Transverse colon (tissue), 4 donors: ENCODE measurements around the gene IFITM2. TPM values are rescaled to one million over a fixed set of nuclear protein-coding genes. Genes with fewer than 3 reads are reported as not detected.

ENCODE experiments used
- DNase-seq: peaks from one replicate; pipeline ENCODE4 v3.0.0-alpha.2; 2019
- H3K27ac ChIP-seq, 4 donors: fragments of 200-600 bp; sonication (generic); 2 replicates each; pipeline ENCODE4 v1.5.1; 2016 to 2018; ENCODE audit warnings: inconsistent platforms in 4 of 4
- H3K27me3 ChIP-seq: fragments of 200-600 bp; sonication (generic); 2 replicates; pipeline ENCODE4 v1.5.1; 2017; ENCODE audit warnings: inconsistent platforms
- H3K36me3 ChIP-seq, 4 donors: fragments of 200-600 bp; sonication (generic); 2 replicates each; pipeline ENCODE4 v1.5.1; 2017 to 2019; ENCODE audit warnings: inconsistent platforms in 4 of 4
- H3K4me1 ChIP-seq, 4 donors: fragments of 200-600 bp; sonication (generic); 2 replicates each; pipeline ENCODE4 v1.5.1; 2017 to 2020; ENCODE audit warnings: inconsistent platforms in 4 of 4
- H3K4me3 ChIP-seq, 4 donors: fragments of 200-600 bp; sonication (generic); 1 replicate in 1 of 4; 2 replicates in 3 of 4; pipeline versions ENCODE4 v1.5.1 to v1.6.1; 2017 to 2019; ENCODE audit warnings: inconsistent platforms in 4 of 4
- H3K9me3 ChIP-seq, 2 donors: fragments of 200-600 bp; sonication (generic); 2 replicates each; pipeline ENCODE4 v1.5.1; 2017 to 2019; ENCODE audit warnings: inconsistent platforms in 2 of 2
- CTCF ChIP-seq, 5 experiments: fragments of 200-600 bp in 3 of 5; fragments of 450-650 bp in 2 of 5; sonication (generic) in 3 of 5; IDR thresholded peaks; 1 replicate in 2 of 5; 2 replicates in 3 of 5; pipeline ENCODE4 v1.5.1; 2016 to 2017; ENCODE audit warnings: antibody characterized with exemption in 5 of 5, inconsistent platforms in 3 of 5, mild to moderate bottlenecking in 2 of 5, moderate library complexity in 1 of 5
- EP300 ChIP-seq: sonication (generic); formaldehyde crosslinking; IDR thresholded peaks from one replicate; pipeline ENCODE4 v1.6.1; 2017; ENCODE audit warnings: antibody characterized with exemption, low read depth
- POLR2A ChIP-seq: fragments of 450-650 bp; IDR thresholded peaks from one replicate; pipeline ENCODE4 v1.6.1; 2016; ENCODE audit warnings: antibody characterized with exemption, mild to moderate bottlenecking, moderate library complexity
- POLR2AphosphoS5 ChIP-seq, 3 donors: sonication (generic); formaldehyde crosslinking; IDR thresholded peaks; one replicate each; pipeline ENCODE4 v1.6.1; 2016; ENCODE audit warnings: antibody characterized with exemption in 3 of 3
- WGBS, 2 donors: methylation state at CpG; one replicate each; pipeline ENCODE4 v1.1.5; 2018; ENCODE audit warnings: low coverage in 1 of 2; 5-methylcytosine and 5-hydroxymethylcytosine counted together
- in situ Hi-C, 4 donors: fragments of 200-750 bp; cut with MboI; loops; one replicate each; pipeline versions ENCODE4 v1.15.0 to v1.15.1; 2017; ENCODE audit warnings: low sequenced_read_pairs in 3 of 4, low pct_ligation_motif_present in 1 of 4, low pct_unique_long_range_greater_than_20kb in 1 of 4
- intact Hi-C: fragments of 100-400 bp; cut with DNase I; formaldehyde crosslinking; loops from one replicate; pipeline ENCODE4 v1.15.1; 2023; ENCODE audit warnings: low total_unique reads
- total RNA-seq, 4 donors: library from RNA; depleted of rRNA; stranded (reverse); fragments of >200 nt; gene quantifications; one replicate each; pipeline ENCODE4 v1.1.0, GENCODE V29; 2016

IFITM2 gene
- total RNA-seq, 4 donors from 2014 or later: 19.1 to 78.6 (median 49.8) TPM

- H3K9me3 ChIP-seq: no peaks in the 10 kb centered on the region
- no peak overlapping the region for H3K27ac ChIP-seq
- intact Hi-C loops (no loop called here), in situ Hi-C loops (no loop called here)
- no peaks in the 10 kb centered on the region for H3K36me3 ChIP-seq
- H3K27me3 ChIP-seq: peaks cover 15% of the 10 kb centered on the region
- TF ChIP-seq POLR2AphosphoS5 (IDR thresholded peaks at IDR 0.05) (no peak), EP300 (no peak), POLR2A (no peak), CTCF (IDR thresholded peaks at IDR 0.05) (no peak)
- 92 to 100% methylated on average over 1 to 9 of the region's 13 CpGs for WGBS, 2 donors
- no peak overlapping the region for H3K4me3 ChIP-seq
- H3K4me1 ChIP-seq: peaks cover 0 to 19% (median 15%) of the 10 kb centered on the region in 4 donors
- DNase-seq: peak; percentile 7
These were observed 16.9 kb upstream of the IFITM2 start for GRCh38 chr11:290621-291231.

- intact Hi-C loops (no loop called here), in situ Hi-C loops (no loop called here)
- H3K27me3 ChIP-seq: peaks cover 14% of the 10 kb centered on the region
- peak; percentile 8 for DNase-seq
- H3K27ac ChIP-seq: no peak overlapping the region
- no peaks in the 10 kb centered on the region for H3K9me3 ChIP-seq
- TF ChIP-seq POLR2AphosphoS5 (IDR thresholded peaks at IDR 0.05): no peak
- no peak for TF ChIP-seq POLR2A
- no peak for TF ChIP-seq EP300
- no peak for TF ChIP-seq CTCF (IDR thresholded peaks at IDR 0.05)
- no peak overlapping the region for H3K4me3 ChIP-seq
- H3K4me1 ChIP-seq: peaks cover 0 to 19% (median 15%) of the 10 kb centered on the region in 4 donors
- H3K36me3 ChIP-seq: no peaks in the 10 kb centered on the region
- 92 to 93% methylated on average over 7 to 44 of the region's 44 CpGs for WGBS, 2 donors
These were observed 16.1 kb upstream of the IFITM2 start for GRCh38 chr11:291281-292210.

- Histone ChIP-seq H3K4me1 (peaks cover 0 to 24% (median 15%) of the 10 kb centered on the region in 4 donors), H3K27me3 (peaks cover 9% of the 10 kb centered on the region), H3K27ac (no peak overlapping the region), H3K36me3 (no peaks in the 10 kb centered on the region), H3K4me3 (no peak overlapping the region), H3K9me3 (no peaks in the 10 kb centered on the region)
- TF ChIP-seq EP300 (no peak), POLR2AphosphoS5 (IDR thresholded peaks at IDR 0.05) (no peak), POLR2A (no peak), CTCF (IDR thresholded peaks at IDR 0.05) (no peak)
- intact Hi-C loops (no loop called here), in situ Hi-C loops (no loop called here)
- DNase-seq: no peak
- WGBS, 2 donors: 87% methylated on average over 17 of the region's 29 CpGs; no CpG with 5 or more reads in 1 of the 2 donors
These were observed 15.2 kb upstream of the IFITM2 start for GRCh38 chr11:292211-293121.
